GM12878 (cell line): ENCODE results near the gene EIF2A. TPM values are rescaled to one million over a fixed set of nuclear protein-coding genes. Genes with fewer than 3 reads are reported as not detected.

Source experiments
- ATAC-seq: fragments of 200-7000 bp; cut with Tn5 transposase; 3 replicates; pipeline ENCODE4 v1.9.1; 2020; ENCODE audit warnings: mild to moderate bottlenecking, moderate library complexity
- BruUV-seq: library from RNA; stranded (reverse); fragments of 400-500 nt; replicated peaks from 2 replicates; lab custom pipeline; 2021; lab: Mats Ljungman, UMichigan
- CTCF ChIA-PET: fragments of 300-600 bp; sonication (Branson Sonifier 250); formaldehyde crosslinking; extraction: SDS; loops from one replicate; lab custom pipeline; 2021; ENCODE audit warnings: inconsistent platforms; lab: Yijun Ruan, JAX
- POLR2A ChIA-PET: fragments of 350-600 bp; formaldehyde crosslinking; extraction: SDS; loops from one replicate; lab custom pipeline; 2021; ENCODE audit warnings: inconsistent platforms; lab: Charles Lee
- RAD21 ChIA-PET: fragments of 300-600 bp; sonication (Branson Sonifier 250); formaldehyde crosslinking; loops from one replicate; lab custom pipeline; 2023; ENCODE audit warnings: antibody characterized with exemption; ENCODE audit not compliant: unreplicated experiment; lab: Charles Lee
- SMC1A ChIA-PET: fragments of 300-600 bp; sonication (Branson Sonifier 250); formaldehyde crosslinking; loops from one replicate; lab custom pipeline; 2023; ENCODE audit not compliant: unreplicated experiment, uncharacterized antibody; lab: Charles Lee
- DNase-seq: peaks from one replicate; pipeline ENCODE4 v3.0.0-alpha.2; 2011; ENCODE audit warnings: low read depth, low spot score
- FAIRE-seq: peaks from 3 replicates; lab custom pipeline; 2011; peaks lifted over from hg19 to GRCh38; lab: Jason Lieb, UNC
- H2AFZ ChIP-seq: 2 replicates; pipeline ENCODE4 v1.6.0; 2011; ENCODE audit warnings: low read depth, low read length, control low read depth; ENCODE audit not compliant: control insufficient read depth
- H3K27ac ChIP-seq: 2 replicates; pipeline ENCODE4 v1.5.1; 2011; ENCODE audit warnings: control low read depth; ENCODE audit not compliant: control insufficient read depth, insufficient read depth
- H3K27me3 ChIP-seq, 2 experiments: replicated peaks in 1 of 2; 2 replicates each; pipeline versions ENCODE4 v1.6.0 to v1.6.1; 2011; ENCODE audit warnings: low read length in 1 of 2; ENCODE audit not compliant: control insufficient read depth in 2 of 2, insufficient read depth in 2 of 2
- H3K36me3 ChIP-seq, 2 experiments: 2 replicates each; pipeline ENCODE4 v1.5.1; 2011; ENCODE audit warnings: low read length in 1 of 2; ENCODE audit not compliant: control insufficient read depth in 2 of 2, insufficient read depth in 2 of 2
- H3K4me1 ChIP-seq: 2 replicates; pipeline ENCODE4 v1.6.1; 2011; ENCODE audit warnings: mild to moderate bottlenecking, low read length, moderate library complexity, mixed read lengths; ENCODE audit not compliant: control insufficient read depth, insufficient read depth
- H3K4me2 ChIP-seq: 2 replicates; pipeline ENCODE4 v1.6.0; 2011; ENCODE audit warnings: control low read depth; ENCODE audit not compliant: control insufficient read depth, insufficient read depth
- H3K4me3 ChIP-seq: fragments of 200-600 bp; sonication (generic); 2 replicates; pipeline ENCODE4 v1.5.1; 2016
- H3K79me2 ChIP-seq: 2 replicates; pipeline ENCODE4 v1.6.0; 2011; ENCODE audit warnings: low read length; ENCODE audit not compliant: control insufficient read depth, insufficient read depth
- H3K9ac ChIP-seq: 2 replicates; pipeline ENCODE4 v1.8.0; 2011; ENCODE audit warnings: low read length, control low read depth, mixed read lengths; ENCODE audit not compliant: control insufficient read depth, insufficient read depth
- H3K9me3 ChIP-seq: replicated peaks from 3 replicates; pipeline ENCODE4 v1.5.1; 2011; ENCODE audit warnings: mild to moderate bottlenecking, low read length; ENCODE audit not compliant: control insufficient read depth, insufficient read depth
- H4K20me1 ChIP-seq: 2 replicates; pipeline ENCODE4 v1.6.0; 2011; ENCODE audit not compliant: control insufficient read depth, insufficient read depth
- ATF3 ChIP-seq: IDR thresholded peaks from 2 replicates; pipeline ENCODE4 v1.6.1; 2011; ENCODE audit warnings: low read depth, mild to moderate bottlenecking, low read length, moderate library complexity, borderline replicate concordance; ENCODE audit errors: extremely low read depth
- BHLHE40 ChIP-seq, 2 experiments: fragments of 450-650 bp in 1 of 2; IDR thresholded peaks; 2 replicates each; pipeline ENCODE4 v1.6.1; 2011 to 2017; ENCODE audit warnings: low read depth in 2 of 2, borderline replicate concordance in 1 of 2, improper control_type of control experiment in 1 of 2, low read length in 1 of 2, mild to moderate bottlenecking in 1 of 2
- ESRRA ChIP-seq: IDR thresholded peaks from 2 replicates; pipeline ENCODE4 v1.6.1; 2012; ENCODE audit warnings: mild to moderate bottlenecking, low read length, improper control_type of control experiment
- NFYA ChIP-seq: IDR thresholded peaks from 2 replicates; pipeline ENCODE4 v1.6.1; 2011; ENCODE audit warnings: low read depth, mild to moderate bottlenecking, low read length, improper control_type of control experiment, borderline replicate concordance
- POLR2A ChIP-seq: IDR thresholded peaks from 2 replicates; pipeline ENCODE4 v1.6.1; 2011; ENCODE audit warnings: low read depth, mild to moderate bottlenecking, low read length
- RELA ChIP-seq: fragments of 450-650 bp; IDR thresholded peaks from 2 replicates; pipeline ENCODE4 v1.8.0; 2014; ENCODE audit warnings: borderline replicate concordance; ENCODE audit not compliant: partially characterized antibody
- SMC3 ChIP-seq: IDR thresholded peaks from 2 replicates; pipeline ENCODE4 v1.6.1; 2011; ENCODE audit warnings: low read length, improper control_type of control experiment, borderline replicate concordance
- SRF ChIP-seq, 2 experiments: IDR thresholded peaks; 2 replicates each; pipeline ENCODE4 v1.6.1; 2011; ENCODE audit warnings: low read depth in 2 of 2, low read length in 2 of 2, mild to moderate bottlenecking in 1 of 2, moderate library complexity in 1 of 2
- WGBS: methylation state at CpG from one replicate; pipeline ENCODE4 v1.1.6; 2016; ENCODE audit warnings: low lambda C conversion rate; ENCODE audit not compliant: insufficient replicate concordance, insufficient coverage; ENCODE audit errors: missing lambda C conversion rate; 5-methylcytosine and 5-hydroxymethylcytosine counted together
- in situ Hi-C: fragments of 300-500 bp; cut with MboI; formaldehyde crosslinking; loops from 9 replicates; pipeline ENCODE4 v1.14.3; 2018; ENCODE audit warnings: mixed read lengths
- intact Hi-C: fragments of 100-400 bp; cut with micrococcal nuclease; formaldehyde crosslinking; loops from one replicate; pipeline ENCODE4 v1.14.2; 2022; ENCODE audit not compliant: unreplicated experiment
- polyA plus RNA-seq, 11 experiments: library from polyadenylated mRNA; depleted of rRNA in 4 of 11; unstranded in 6 of 11; stranded (reverse) in 5 of 11; fragments of >200 nt; fragmentation: Nextera tagmentation in 4 of 11; fragmentation: Illumina TruSeq in 1 of 11; extraction: Ambion mirVana in 4 of 11; extraction: Trizol in 1 of 11; gene quantifications; 1 replicate in 1 of 11; 2 replicates in 10 of 11; pipeline versions ENCODE4 v1.2.1 to v1.2.3, GENCODE V29; 2011 to 2016; ENCODE audit warnings: inconsistent platforms in 2 of 11, missing spikeins in 2 of 11, low read depth in 1 of 11
- total RNA-seq, 4 experiments: library from RNA; depleted of rRNA in 3 of 4; stranded (reverse); fragments of >200 nt in 3 of 4; fragmentation: Illumina TruSeq in 1 of 4; extraction: Trizol in 1 of 4; gene quantifications; 2 replicates each; pipeline versions ENCODE4 v1.2.1 to v1.2.3, GENCODE V29; 2013 to 2021

EIF2A gene
- total and polyA plus RNA-seq, 10 of the 15 experiments (the other 5 are each of a cell fraction or from before 2014, with no cell fraction given) = 85.4 to 211 (median 136) TPM

GRCh38 chr3:150544041-150544440, 2.5 kb upstream of the EIF2A start:
- in situ Hi-C loops = loop anchor here (10.0 to 25.0 kb wide), 2 partner anchors 593 to 731 kb away; partner anchors contain the start of gene P2RY14
- RAD21 ChIA-PET = interaction anchor here (0.8 to 4.8 kb wide), 10 partner anchors 17 to 221 kb away, joined by 3 to 25 read pairs (median 4); partner anchors contain the start of gene ERICH6
- FAIRE-seq = no peak

GRCh38 chr3:150544726-150545125, 1.9 kb upstream of the EIF2A start:
- H2AFZ ChIP-seq = no peak overlapping the region
- TF ChIP-seq SMC3 = no peak
- no peak for TF ChIP-seq BHLHE40 (IDR thresholded peaks at IDR 0.05; ENCODE audit: borderline replicate concordance in 1 of 2, low read depth in 2 of 2, low read length in 1 of 2)
- no peaks in the 10 kb centered on the region for H4K20me1 ChIP-seq
- ATAC-seq (no peak), DNase-seq (no peak), FAIRE-seq (no peak)
- H3K4me2 ChIP-seq = peak overlapping the region; percentile 72
- WGBS = 0% methylated on average over 1 of the region's 1 CpG
- no TSS peak for BruUV-seq
- ChIA-PET POLR2A (interaction anchor here (0.7 to 3.5 kb wide), 8 partner anchors 54 to 218 kb away, joined by 3 to 21 read pairs (median 4); partner anchors contain the start of gene SIAH2), SMC1A (interaction anchor here (0.8 to 3.4 kb wide), 18 partner anchors 8 to 320 kb away, joined by 3 to 11 read pairs (median 4); partner anchors contain the start of genes ERICH6 and SELENOT), RAD21 (interaction anchor here (1.0 to 4.8 kb wide), 10 partner anchors 17 to 220 kb away, joined by 3 to 25 read pairs (median 5); partner anchors contain the start of gene SIAH2), CTCF (interaction anchor here (1.1 to 2.0 kb wide), 8 partner anchors 9 to 242 kb away, joined by 3 to 7 read pairs (median 4); no protein-coding TSS in a partner anchor)
- in situ Hi-C loops (loop anchor here (10.0 to 25.0 kb wide), 2 partner anchors 593 to 730 kb away; partner anchors contain the start of gene P2RY14), intact Hi-C loops (loop anchor here (5.0 kb wide), 2 partner anchors 157 to 178 kb away; no protein-coding TSS in a partner anchor)
- H3K36me3 ChIP-seq = peaks cover 0 to 4% of the 10 kb centered on the region in 2 experiments; a peak in 1 of 4 replicates
- H3K27me3 ChIP-seq = no peaks in the 10 kb centered on the region
- H3K4me3 ChIP-seq = peak overlapping the region; percentile 89
- peaks cover 68% of the 10 kb centered on the region for H3K79me2 ChIP-seq
- H3K9ac ChIP-seq = peak overlapping the region; percentile 89
- H3K9me3 ChIP-seq = no peaks in the 10 kb centered on the region
- peaks cover 3% of the 10 kb centered on the region; the same call in 1 of the 2 replicates for H3K4me1 ChIP-seq
- peak overlapping the region; percentile 96 for H3K27ac ChIP-seq

More at GRCh38 chr3:150544041-150544440, 2.5 kb upstream of the EIF2A start:
- POLR2A ChIA-PET = interaction anchor here (0.7 to 3.5 kb wide), 7 partner anchors 54 to 219 kb away, joined by 3 to 21 read pairs (median 4); partner anchors contain the start of gene SIAH2
- H3K79me2 ChIP-seq = peaks cover 62% of the 10 kb centered on the region
- H3K4me1 ChIP-seq = peaks cover 3% of the 10 kb centered on the region; the same call in 1 of the 2 replicates
- peak overlapping the region; percentile 89 for H3K4me3 ChIP-seq
- no peaks in the 10 kb centered on the region for H4K20me1 ChIP-seq
- TF ChIP-seq POLR2A (no peak), SRF (IDR thresholded peaks at IDR 0.05; ENCODE audit: low read depth in 2 of 2, low read length in 2 of 2) (no peak), ESRRA (no peak), ATF3 (no peak), NFYA (no peak), RELA (no peak)
- BruUV-seq = no TSS peak
- H2AFZ ChIP-seq = no peak overlapping the region
- no peak overlapping the region for H3K9ac ChIP-seq
- H3K27me3 ChIP-seq = no peaks in the 10 kb centered on the region
- no peak overlapping the region for H3K27ac ChIP-seq
- DNase-seq (no peak), ATAC-seq (no peak)
- H3K4me2 ChIP-seq = peak overlapping the region; percentile 72
- peaks cover 0 to 4% of the 10 kb centered on the region in 2 experiments; a peak in 1 of 4 replicates for H3K36me3 ChIP-seq
- CTCF ChIA-PET = interaction anchor here (1.1 to 2.0 kb wide), 8 partner anchors 9 to 242 kb away, joined by 3 to 7 read pairs (median 4); no protein-coding TSS in a partner anchor
- H3K9me3 ChIP-seq = no peaks in the 10 kb centered on the region
- intact Hi-C loops = loop anchor here (5.0 kb wide), 1 partner anchor 178 kb away; no protein-coding TSS in a partner anchor
- SMC1A ChIA-PET = interaction anchor here (0.8 to 2.6 kb wide), 19 partner anchors 9 to 320 kb away, joined by 3 to 10 read pairs (median 4); partner anchors contain the start of gene SELENOT
